PC-9 (cell line): Measurements from ENCODE around the gene MPL.

Source experiments
- EZH2 ChIP-seq: fragments of 200-600 bp; sonication (generic); IDR thresholded peaks from 2 replicates; pipeline ENCODE4 v1.8.0; 2017; ENCODE audit warnings: antibody characterized with exemption, low read depth
- TF ChIP-seq, protein P1 (sequence below): fragments of 200-600 bp; sonication (generic); conservative IDR thresholded peaks from 2 replicates; pipeline ENCODE4 v1.6.1; 2017; ENCODE audit warnings: mixed run types, antibody characterized with exemption, mild to moderate bottlenecking, moderate library complexity

DNA sequence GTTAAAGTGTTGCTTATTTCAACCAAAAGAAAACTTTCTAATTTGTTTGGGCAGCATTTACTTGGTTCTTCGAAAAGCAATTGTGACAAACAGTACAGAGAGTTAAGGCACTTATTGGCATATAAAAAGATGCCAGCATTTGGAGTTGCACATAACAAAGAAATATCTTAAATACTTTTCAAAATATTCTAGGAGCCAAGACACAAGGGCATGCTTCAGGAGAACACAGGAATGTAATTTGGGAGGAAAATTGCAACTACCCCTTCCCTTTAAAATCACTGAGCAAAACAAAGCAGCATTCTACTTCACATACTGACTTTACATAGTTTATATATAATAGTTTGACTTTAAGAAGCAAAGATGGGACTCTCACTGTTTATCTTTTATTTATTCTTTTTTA is 41.4 kb upstream of the MPL start:
- TF ChIP-seq, protein P1, sequence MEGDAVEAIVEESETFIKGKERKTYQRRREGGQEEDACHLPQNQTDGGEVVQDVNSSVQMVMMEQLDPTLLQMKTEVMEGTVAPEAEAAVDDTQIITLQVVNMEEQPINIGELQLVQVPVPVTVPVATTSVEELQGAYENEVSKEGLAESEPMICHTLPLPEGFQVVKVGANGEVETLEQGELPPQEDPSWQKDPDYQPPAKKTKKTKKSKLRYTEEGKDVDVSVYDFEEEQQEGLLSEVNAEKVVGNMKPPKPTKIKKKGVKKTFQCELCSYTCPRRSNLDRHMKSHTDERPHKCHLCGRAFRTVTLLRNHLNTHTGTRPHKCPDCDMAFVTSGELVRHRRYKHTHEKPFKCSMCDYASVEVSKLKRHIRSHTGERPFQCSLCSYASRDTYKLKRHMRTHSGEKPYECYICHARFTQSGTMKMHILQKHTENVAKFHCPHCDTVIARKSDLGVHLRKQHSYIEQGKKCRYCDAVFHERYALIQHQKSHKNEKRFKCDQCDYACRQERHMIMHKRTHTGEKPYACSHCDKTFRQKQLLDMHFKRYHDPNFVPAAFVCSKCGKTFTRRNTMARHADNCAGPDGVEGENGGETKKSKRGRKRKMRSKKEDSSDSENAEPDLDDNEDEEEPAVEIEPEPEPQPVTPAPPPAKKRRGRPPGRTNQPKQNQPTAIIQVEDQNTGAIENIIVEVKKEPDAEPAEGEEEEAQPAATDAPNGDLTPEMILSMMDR = no peak
- no peak for TF ChIP-seq EZH2
